ENCODE data around the gene MST1R.
A peak's percentile ranks its signal among the peaks of the same experiment; 100 is the strongest.

Gene MST1R

GRCh38 chr3:49877716-49878115, 26.0 kb downstream of the MST1R start:
- no peak for DNase-seq (ENCODE audit: low read depth)
- H3K4me3 ChIP-seq (ENCODE audit: low read depth, low read length), result no peak overlapping the region
- TF ChIP-seq, protein P1, sequence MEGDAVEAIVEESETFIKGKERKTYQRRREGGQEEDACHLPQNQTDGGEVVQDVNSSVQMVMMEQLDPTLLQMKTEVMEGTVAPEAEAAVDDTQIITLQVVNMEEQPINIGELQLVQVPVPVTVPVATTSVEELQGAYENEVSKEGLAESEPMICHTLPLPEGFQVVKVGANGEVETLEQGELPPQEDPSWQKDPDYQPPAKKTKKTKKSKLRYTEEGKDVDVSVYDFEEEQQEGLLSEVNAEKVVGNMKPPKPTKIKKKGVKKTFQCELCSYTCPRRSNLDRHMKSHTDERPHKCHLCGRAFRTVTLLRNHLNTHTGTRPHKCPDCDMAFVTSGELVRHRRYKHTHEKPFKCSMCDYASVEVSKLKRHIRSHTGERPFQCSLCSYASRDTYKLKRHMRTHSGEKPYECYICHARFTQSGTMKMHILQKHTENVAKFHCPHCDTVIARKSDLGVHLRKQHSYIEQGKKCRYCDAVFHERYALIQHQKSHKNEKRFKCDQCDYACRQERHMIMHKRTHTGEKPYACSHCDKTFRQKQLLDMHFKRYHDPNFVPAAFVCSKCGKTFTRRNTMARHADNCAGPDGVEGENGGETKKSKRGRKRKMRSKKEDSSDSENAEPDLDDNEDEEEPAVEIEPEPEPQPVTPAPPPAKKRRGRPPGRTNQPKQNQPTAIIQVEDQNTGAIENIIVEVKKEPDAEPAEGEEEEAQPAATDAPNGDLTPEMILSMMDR (conservative IDR thresholded peaks at IDR 0.05; ENCODE audit: low read depth, low read length), result no peak

- TF ChIP-seq, protein P1 (conservative IDR thresholded peaks at IDR 0.05; ENCODE audit: low read depth, low read length), result no peak
- H3K4me3 ChIP-seq (ENCODE audit: low read depth, low read length), result no peak overlapping the region
- no peak for DNase-seq (ENCODE audit: low read depth)
These were observed 27.1 kb downstream of the MST1R start for GRCh38 chr3:49876567-49876966.

GRCh38 chr3:49873623-49874022, 30.1 kb downstream of the MST1R start:
- DNase-seq (ENCODE audit: low read depth), result no peak
- no peak overlapping the region for H3K4me3 ChIP-seq (ENCODE audit: low read depth, low read length)
- TF ChIP-seq, protein P1 (conservative IDR thresholded peaks at IDR 0.05; ENCODE audit: low read depth, low read length), result no peak

- H3K4me3 ChIP-seq (ENCODE audit: low read depth, low read length), result no peak overlapping the region
- DNase-seq (ENCODE audit: low read depth), result no peak
- TF ChIP-seq, protein P1 (conservative IDR thresholded peaks at IDR 0.05; ENCODE audit: low read depth, low read length), result no peak
These were observed 30.8 kb downstream of the MST1R start for GRCh38 chr3:49872801-49873281.

- TF ChIP-seq, protein P1 (conservative IDR thresholded peaks at IDR 0.05; ENCODE audit: low read depth, low read length), result no peak
- no peak overlapping the region for H3K4me3 ChIP-seq (ENCODE audit: low read depth, low read length)
- no peak for DNase-seq (ENCODE audit: low read depth)
These were observed 32.0 kb downstream of the MST1R start for GRCh38 chr3:49871531-49872153.

- TF ChIP-seq, protein P1 (conservative IDR thresholded peaks at IDR 0.05; ENCODE audit: low read depth, low read length), result no peak
- no peak for DNase-seq (ENCODE audit: low read depth)
- H3K4me3 ChIP-seq (ENCODE audit: low read depth, low read length), result peak within 1 kb of the TSS; percentile 20
These were observed 34.0 kb downstream of the MST1R start, which contains the start of gene CAMKV for GRCh38 chr3:49869525-49870126. CAMKV (minus strand) TSS chr3:49869906; CDS start chr3:49862388, 7,518 bp downstream.
